Endometrial microvascular endothelial cells (primary cell): ENCODE data around the gene SLC11A1. TPM values are rescaled to one million over a fixed set of nuclear protein-coding genes. Genes with fewer than 3 reads are reported as not detected.

Experiments
- in situ Hi-C: cut with HindIII; loops from 2 replicates; pipeline ENCODE4 v1.10.0; 2017; ENCODE audit warnings: low sequenced_read_pairs, low pct_unique_long_range_greater_than_20kb; ENCODE audit errors: inconsistent ontology term
- total RNA-seq: library from RNA; depleted of rRNA; stranded (reverse); fragments of >200 nt; gene quantifications from one replicate; pipeline ENCODE4 v1.2.3, GENCODE V29; 2015; ENCODE audit errors: inconsistent ontology term

Gene SLC11A1
- total RNA-seq, 1 donor from 2014 or later, result not detected

DNA sequence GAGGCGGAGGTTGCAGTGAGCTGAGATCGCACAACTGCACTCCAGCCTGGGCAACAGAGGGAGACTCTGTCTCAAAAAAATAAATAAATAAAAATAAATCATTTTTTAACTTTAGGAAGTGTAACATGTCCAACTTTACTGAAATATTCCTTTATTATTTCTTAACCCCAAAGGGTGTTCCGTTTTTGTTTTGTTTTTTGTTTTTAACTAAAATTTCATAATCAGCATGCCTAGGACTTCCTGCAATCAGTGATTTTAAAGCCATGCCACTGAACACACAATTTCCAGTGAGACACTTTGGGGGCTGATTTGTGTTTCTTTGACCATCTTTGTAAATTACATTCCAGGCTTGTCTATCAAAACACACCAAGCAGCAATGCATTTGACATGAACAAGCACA lies 18.3 kb upstream of the SLC11A1 start:
- in situ Hi-C loops, result no loop called here

DNA sequence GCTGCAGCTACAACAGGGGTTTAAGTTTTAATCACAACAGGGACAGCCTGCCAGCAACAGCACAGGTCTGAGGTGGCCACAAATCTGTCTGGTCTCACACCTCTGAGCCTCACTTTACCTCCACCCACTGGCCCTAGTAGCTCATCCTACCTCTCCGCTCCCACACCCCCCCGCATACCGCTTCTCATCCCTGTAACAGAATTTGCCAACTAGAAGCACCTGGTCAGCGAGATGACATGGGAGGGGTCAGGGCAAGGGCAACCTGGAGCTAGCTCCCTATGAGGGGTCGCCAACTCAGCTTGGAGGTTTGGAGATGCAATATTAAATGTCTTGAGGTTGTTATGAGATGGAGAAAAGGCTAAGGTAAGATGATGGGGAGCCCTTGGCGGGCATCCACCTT lies 17.9 kb upstream of the SLC11A1 start:
- in situ Hi-C loops, result no loop called here

DNA sequence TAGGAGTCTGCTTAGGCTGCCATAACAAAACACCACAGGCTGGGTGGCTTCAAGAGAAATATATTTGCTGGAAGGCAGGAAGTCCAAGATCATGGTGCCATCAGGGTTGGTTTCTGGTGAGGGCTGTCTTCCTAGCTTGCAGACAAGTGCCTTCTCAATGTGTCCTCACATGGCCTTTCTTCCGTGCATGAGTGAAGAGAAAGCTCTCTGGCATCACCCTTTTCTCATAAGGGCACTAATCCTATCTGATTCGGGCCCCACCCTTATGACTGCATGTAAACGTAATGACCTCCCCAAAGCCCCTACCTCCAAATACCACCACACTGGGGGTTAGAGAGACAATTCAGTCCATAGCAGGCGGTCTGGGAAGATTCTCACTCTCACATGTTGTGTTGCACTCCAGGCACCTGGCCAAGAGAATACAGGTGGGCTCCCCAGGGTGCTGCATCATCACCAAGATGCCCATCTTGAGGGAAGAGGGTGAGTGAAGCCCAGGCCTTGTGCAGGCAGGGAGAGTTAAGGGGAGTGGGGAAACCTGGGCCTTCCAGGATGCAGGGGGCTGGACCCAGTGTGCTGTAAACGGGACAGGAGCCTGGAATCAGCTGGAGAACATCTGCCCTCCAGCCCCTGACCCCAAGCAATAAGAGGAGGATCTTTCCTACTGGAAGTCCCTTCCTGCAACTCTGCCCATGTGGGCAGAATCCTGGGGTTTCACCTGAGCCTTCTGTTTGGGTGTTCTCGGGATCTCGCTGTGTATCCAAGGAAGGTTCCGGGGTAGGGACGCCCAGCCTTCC lies 15.3 kb upstream of the SLC11A1 start:
- in situ Hi-C loops, result no loop called here

DNA sequence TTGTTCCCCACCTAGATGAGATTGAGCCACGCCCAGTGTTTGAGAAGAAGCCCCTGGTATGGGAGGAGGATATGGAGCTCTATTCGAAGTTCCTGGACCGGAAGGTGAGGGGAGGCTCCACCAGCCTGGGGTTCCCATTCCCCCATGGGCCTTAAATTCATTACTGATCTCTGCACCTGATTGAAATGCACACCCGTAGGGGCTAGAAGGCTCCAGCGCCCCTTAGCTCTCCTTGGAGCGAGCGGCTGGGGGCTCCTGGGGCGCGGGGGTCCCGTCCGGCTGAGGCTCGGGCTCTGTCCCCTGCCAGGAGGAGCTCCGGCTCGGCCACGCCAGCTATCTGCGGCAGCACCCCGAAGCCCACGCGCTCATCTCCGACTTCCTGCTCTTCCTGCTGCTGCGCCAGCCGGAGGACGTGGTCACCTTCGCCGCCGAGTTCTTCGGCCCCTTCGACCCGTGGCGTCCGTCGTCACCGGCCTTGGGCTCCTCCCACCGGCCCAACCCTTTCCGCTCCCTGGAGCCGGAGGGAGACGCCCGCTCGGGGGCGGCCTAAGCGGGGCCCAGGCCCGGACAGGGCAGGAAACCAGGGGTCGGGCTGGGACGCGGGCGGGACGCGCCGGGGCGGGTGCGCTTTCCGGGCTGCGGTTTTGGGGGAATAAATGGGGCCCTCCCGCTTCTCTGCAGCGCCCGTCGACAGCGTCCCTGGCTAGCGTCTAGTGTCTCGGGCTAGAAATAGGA lies 14.5 kb upstream of the SLC11A1 start:
- in situ Hi-C loops, result no loop called here

DNA sequence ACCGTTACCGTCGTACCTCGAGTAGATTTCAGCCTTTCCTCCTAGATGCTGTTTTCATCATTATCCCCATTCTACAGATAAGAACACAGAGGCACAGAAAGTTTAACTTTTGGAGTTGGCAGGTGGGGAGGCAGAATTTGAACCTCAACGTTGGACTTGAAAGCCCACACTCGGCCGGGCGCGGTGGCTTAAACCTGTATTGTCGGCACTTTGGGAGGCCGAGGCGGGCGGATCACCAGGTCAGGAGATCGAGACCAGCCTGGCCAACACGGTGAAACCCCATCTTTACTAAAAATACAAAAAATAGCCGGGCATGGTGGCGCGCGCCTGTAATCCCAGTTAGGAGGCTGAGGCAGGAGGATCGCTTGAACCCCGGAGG lies 13.9 kb upstream of the SLC11A1 start:
- in situ Hi-C loops, result no loop called here

DNA sequence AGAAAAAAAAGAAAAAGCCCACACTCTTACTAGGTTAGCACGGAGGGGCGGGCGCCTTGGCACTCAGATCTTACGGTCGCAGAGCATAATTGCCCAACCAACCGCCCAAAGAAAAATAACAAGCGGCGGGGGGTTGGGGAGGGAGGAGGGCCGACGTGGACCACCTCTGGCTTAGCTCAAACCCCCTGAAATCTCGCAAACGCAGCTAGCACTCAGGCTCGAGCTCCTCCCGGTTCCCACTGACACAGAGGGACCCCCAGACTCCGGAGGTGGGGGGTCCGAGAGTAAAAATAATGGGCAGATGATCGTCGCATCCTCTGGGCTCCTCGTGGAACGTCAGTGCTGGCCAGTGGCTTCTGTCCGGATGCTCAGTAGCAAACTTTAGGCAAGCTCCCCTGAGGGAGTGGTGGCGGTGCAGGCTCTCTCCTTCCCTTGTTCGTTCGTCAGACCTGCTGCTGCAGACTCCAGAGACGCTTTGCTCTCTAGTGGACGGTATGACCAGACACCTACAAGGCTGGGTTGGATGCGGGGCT lies 13.4 kb upstream of the SLC11A1 start:
- in situ Hi-C loops, result no loop called here

DNA sequence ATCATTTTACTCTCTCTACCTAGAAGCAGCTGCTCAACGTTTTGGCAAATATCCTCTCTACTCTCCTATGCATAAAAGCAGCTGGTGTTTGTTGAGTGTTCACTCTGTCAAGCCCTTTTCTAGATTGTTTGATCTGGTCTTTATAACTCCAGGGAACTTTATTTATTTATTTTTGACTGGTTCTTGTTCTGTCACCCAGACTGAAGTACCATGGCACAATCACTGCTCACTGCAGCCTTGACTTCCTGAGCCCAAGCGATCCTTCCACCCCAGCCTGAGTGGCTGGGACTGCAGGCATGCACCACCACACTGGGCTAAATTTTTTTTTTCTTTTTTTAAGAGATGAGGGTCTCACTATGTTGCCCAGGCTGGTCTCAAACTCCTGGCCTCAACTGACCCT lies 12.7 kb upstream of the SLC11A1 start:
- in situ Hi-C loops, result no loop called here

DNA sequence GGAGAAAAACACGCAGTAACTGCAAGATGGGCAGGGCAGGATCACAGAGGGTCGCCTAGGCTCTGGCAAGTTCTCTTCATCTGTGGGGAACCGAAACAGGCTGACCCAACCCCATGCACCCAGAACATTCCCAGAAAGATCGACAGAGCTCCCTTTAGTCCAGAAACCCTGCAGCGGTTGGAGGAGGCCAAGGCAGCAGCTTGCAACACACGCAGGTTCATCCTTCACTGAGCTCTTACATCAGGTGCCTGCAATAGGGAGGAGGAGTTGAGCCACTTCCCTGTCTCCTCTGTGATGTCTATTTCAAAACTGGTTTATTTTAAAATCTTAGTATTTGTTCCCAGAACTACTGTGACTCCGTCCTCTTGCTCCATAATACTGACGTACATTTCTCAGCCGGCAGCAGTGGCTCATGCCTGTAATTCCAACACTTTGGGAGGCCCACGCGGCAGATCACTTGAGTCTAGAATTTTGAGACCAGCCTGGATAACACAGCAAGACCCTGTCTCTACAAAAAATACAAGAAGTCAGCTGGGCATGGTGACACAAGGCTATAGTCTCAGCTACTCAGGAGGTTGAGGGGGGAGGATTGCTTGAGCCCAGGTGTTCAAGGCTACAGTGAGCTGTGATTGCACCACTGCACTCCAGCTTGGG lies 11.5 kb upstream of the SLC11A1 start:
- in situ Hi-C loops, result no loop called here

DNA sequence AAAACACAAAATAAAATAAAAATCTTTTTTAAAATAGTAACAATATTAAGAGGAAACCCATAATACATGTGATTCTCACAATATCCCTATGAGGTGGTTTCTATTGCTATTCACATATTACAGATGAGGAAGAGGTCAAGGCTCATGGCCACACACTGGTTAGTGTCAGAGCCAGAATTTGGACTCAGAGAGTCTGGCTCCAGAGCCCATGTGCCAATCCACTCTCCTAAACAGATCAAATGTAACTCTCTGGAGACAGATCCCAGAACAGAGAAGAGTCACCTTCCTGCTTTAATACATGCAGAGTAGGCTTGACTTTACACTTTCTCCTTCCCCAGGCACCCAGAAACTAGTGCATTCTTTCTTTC lies 10.1 kb upstream of the SLC11A1 start:
- in situ Hi-C loops, result no loop called here

DNA sequence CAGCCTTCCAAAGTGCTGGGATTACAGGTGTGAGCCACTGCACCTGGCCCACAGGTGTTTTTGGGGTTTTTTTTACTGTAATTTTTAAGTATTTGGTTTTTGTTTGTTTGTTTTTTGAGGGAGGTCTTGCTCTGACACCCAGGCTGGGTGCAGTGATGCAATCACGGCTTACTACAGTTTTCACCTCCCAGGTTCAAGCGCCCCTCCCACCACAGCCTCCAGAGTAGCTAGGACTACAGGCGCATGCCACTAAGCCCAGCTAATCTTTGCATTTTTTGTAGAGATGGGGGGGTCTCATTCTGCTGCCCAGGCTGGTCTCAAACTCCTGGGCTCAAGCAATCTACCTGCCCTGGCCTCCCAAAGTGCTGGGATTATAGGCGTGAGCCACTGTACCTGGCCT lies 7.3 kb upstream of the SLC11A1 start:
- in situ Hi-C loops, result no loop called here

DNA sequence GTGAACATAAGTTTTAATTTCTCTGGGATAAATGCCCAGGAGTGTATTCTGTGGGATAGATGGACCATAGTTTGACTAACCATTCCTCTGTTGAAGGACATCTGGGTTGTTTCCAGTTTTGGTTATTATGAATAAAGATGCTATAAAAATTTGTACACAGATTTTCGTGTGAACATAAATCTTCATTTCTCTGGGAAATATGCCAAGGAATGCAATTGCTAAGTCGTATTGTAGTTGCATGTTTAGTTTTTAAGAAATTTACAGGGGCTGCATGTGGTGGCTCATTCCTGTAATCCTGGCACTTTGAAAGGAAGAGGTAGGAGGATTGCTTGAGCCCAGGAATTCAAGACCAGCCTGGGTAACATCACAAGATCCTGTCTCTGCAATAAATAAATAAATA lies 6.9 kb upstream of the SLC11A1 start:
- in situ Hi-C loops, result no loop called here

DNA sequence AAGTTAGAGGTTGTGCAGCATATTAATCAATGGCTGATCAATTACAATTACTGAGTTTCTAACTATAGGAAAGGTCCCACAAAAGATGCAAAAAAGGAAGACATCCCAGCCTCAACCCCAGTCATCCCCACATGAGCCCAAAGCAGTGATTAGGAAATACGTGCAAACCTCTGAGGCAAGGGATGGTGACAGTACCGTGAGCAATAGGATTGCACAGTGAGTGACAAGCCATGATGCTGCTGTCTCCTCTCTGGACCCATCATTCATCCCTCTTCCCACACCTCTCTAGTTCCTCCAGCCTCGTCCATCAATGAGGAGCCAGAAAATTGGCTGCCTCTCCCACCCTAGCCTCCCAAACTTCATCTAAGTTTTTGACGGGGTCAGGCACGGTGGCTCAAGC lies 4.0 kb upstream of the SLC11A1 start:
- in situ Hi-C loops, result no loop called here

DNA sequence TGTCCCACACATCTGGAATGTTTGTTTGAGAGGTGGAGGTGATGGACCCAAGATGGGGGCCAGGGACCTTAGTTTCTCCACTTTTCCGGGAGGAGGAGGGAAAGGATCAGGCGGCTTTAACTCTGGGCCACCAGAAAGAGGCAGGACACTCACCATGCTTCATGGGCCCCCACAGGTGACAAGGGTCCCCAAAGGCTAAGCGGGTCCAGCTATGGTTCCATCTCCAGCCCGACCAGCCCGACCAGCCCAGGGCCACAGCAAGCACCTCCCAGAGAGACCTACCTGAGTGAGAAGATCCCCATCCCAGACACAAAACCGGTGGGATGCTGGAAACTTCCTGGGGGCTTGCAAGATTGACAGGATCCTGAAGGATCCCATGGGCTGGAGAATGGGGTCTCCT lies 712 bp downstream of the SLC11A1 start:
- in situ Hi-C loops, result no loop called here

DNA sequence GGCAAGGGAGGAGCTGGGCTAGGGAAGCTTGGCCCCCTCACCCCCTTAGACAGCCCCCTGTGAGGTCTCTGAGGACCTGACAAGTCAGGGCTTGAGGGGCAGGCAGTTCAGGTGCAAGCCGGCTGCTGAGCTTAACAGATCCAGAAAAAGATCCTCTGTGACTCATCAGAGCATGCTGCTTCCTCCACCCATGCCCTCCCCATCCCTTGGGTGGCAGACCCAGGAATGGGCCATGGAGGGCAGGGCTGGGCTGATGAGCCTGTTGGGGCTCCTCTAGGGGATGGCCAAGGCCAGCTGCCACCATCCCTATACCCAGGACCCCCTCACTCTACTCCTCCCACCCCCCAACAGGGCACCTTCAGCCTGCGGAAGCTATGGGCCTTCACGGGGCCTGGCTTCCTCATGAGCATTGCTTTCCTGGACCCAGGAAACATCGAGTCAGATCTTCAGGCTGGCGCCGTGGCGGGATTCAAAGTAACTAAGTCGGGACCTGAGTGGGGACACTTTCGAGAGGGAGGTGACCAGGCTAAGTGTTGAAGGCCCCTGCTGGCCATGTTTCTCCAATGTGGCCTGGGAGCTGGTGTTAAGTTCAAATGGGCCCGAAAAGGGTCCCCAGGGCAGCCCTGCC lies 1.9 kb downstream of the SLC11A1 start:
- in situ Hi-C loops, result no loop called here

DNA sequence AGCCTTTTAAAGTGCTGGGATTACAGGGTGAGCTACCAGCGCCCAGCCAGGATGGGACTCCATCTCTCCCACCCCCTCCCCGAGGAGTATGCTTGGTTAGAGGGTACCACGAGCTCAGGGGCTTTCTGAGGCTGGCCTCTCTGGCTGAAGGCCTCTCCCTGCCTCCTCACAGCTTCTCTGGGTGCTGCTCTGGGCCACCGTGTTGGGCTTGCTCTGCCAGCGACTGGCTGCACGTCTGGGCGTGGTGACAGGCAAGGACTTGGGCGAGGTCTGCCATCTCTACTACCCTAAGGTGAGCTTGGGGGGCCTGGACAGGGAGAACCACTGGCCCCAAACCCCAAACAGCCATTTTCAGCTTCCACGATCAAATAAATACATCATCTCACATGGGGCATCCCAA lies 2.9 kb downstream of the SLC11A1 start:
- in situ Hi-C loops, result no loop called here

DNA sequence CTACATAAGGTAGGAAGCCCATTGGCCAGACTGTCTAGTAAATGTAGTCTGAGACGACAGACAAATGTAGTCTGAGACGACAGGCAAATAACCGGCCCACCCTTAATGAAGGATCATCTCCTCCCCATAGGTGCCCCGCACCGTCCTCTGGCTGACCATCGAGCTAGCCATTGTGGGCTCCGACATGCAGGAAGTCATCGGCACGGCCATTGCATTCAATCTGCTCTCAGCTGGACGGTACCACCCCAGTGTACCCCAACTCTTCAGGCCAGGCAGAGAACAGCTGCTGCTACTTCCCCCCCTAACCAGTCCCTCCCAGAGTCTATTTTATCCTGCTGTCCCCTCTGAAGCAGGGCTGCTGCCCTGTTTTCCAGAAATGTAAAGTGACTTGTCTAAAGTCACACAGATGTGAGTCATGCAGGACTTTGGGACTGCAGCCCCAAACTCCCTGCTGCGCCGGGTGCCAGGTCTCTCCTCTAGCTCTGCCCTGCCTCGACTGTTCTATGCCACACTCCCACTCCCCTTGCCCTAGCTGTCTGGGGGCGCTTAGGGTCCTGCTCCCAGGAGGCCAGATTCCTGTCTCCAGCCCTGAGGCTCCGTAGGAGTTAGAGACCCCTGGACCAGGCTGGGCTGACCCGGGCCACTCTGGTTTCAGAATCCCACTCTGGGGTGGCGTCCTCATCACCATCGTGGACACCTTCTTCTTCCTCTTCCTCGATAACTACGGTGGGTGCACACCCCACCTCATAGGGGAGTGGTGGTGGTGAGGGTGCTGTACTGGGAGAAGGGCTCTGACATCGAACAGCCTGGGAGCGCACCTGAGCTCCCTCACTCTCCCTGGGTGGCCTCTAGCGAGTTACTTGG lies 4.7 kb downstream of the SLC11A1 start:
- in situ Hi-C loops, result no loop called here

DNA sequence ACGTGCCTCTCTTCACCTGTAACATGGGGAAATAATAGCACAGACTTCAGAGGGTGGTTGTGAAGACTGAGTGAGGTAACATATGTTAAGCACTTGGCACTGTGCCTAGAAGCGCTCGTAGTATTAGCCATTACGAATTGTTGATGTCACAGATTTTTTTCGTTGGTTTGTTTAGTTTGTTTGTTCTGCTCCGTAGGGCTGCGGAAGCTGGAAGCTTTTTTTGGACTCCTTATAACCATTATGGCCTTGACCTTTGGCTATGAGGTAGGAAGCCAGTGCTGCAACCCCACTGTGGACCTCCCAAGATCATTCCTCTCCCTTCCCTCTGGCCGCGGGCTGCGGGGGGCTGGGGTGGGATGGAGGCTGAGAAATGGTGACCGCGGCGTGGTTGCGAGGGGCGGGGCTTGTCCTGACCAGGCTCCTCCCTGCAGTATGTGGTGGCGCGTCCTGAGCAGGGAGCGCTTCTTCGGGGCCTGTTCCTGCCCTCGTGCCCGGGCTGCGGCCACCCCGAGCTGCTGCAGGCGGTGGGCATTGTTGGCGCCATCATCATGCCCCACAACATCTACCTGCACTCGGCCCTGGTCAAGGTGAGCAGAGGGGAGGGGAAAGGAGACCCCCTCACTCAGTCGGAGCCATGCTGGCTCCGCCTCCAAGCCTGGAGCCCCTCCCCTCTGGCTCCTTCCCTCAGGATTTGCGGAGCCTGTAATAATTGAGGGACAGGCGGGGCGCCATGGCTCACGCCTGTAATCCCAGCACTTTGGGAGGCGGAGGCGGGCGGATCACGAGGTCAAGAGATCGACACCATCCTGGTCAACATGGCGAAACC lies 5.5 kb downstream of the SLC11A1 start:
- in situ Hi-C loops, result no loop called here
